NT2/D1 (cell line): ENCODE measurements around the gene EID2B.
A peak's percentile ranks its signal among the peaks of the same experiment; 100 is the strongest.

Experiments
- DNase-seq: peaks from one replicate; pipeline ENCODE4 v3.0.0-alpha.2; 2011; ENCODE audit warnings: low read depth, low spot score
- H3K27me3 ChIP-seq: 2 replicates; pipeline ENCODE4 v1.6.0; 2011; ENCODE audit warnings: mild to moderate bottlenecking; ENCODE audit not compliant: insufficient read length, insufficient read depth
- H3K36me3 ChIP-seq: 2 replicates; pipeline ENCODE4 v1.6.1; 2011; ENCODE audit warnings: mild to moderate bottlenecking, low read length, mixed read lengths; ENCODE audit not compliant: insufficient read depth, insufficient read length
- H3K4me1 ChIP-seq: 2 replicates; pipeline ENCODE4 v1.5.1; 2011; ENCODE audit not compliant: insufficient read depth, insufficient read length
- H3K4me3 ChIP-seq: 2 replicates; pipeline ENCODE4 v1.5.1; 2011; ENCODE audit warnings: low read depth; ENCODE audit not compliant: insufficient read length
- H3K9ac ChIP-seq: 2 replicates; pipeline ENCODE4 v1.6.0; 2011; ENCODE audit warnings: low read depth; ENCODE audit not compliant: insufficient read length
- H3K9me3 ChIP-seq: 2 replicates; pipeline ENCODE4 v1.5.1; 2011; ENCODE audit warnings: mild to moderate bottlenecking, low read length; ENCODE audit not compliant: insufficient read depth
- SUZ12 ChIP-seq: IDR thresholded peaks from 2 replicates; pipeline ENCODE4 v1.6.1; 2011; ENCODE audit not compliant: insufficient read length, insufficient read depth; ENCODE audit errors: extremely low read depth
- YY1 ChIP-seq: IDR thresholded peaks from 2 replicates; pipeline ENCODE4 v1.6.1; 2011; ENCODE audit not compliant: insufficient read length, insufficient read depth
- ZNF274 ChIP-seq: IDR thresholded peaks from 2 replicates; pipeline ENCODE4 v1.6.1; 2011; ENCODE audit warnings: mild to moderate bottlenecking, low read depth, low read length

EID2B gene

GRCh38 chr19:39498798-39499642 lies 33.6 kb downstream of the EID2B start, which contains the start of gene DLL3:
TSS of gene DLL3 (plus strand) at chr19:39498947. CDS start at chr19:39498975, 28 bp downstream.
- peaks cover 5% of the 10 kb centered on the region for H3K4me1 ChIP-seq
- peak within 1 kb of the TSS; percentile 67 for H3K9ac ChIP-seq
- no peaks in the 10 kb centered on the region for H3K9me3 ChIP-seq
- H3K27me3 ChIP-seq, result peaks cover 59% of the 10 kb centered on the region
- DNase-seq, result no peak
- peak within 1 kb of the TSS; percentile 46 for H3K4me3 ChIP-seq
- H3K36me3 ChIP-seq, result no peaks in the 10 kb centered on the region
- no peak for TF ChIP-seq SUZ12
- TF ChIP-seq ZNF274, result no peak
- TF ChIP-seq YY1, result no peak

- no peak for DNase-seq
- peaks cover 5% of the 10 kb centered on the region for H3K4me1 ChIP-seq
- peak overlapping the region; percentile 31 for H3K4me3 ChIP-seq
- no peaks in the 10 kb centered on the region for H3K36me3 ChIP-seq
- peaks cover 50% of the 10 kb centered on the region for H3K27me3 ChIP-seq
- H3K9me3 ChIP-seq, result no peaks in the 10 kb centered on the region
- peak overlapping the region; percentile 64 for H3K9ac ChIP-seq
- TF ChIP-seq SUZ12, result peak; percentile 24
- no peak for TF ChIP-seq YY1
- no peak for TF ChIP-seq ZNF274
Measured at GRCh38 chr19:39497996-39498797, 34.5 kb downstream of the EID2B start.

- Histone ChIP-seq H3K4me1 (peaks cover 5% of the 10 kb centered on the region), H3K9me3 (no peaks in the 10 kb centered on the region), H3K27me3 (peaks cover 45% of the 10 kb centered on the region), H3K36me3 (no peaks in the 10 kb centered on the region), H3K9ac (no peak overlapping the region), H3K4me3 (no peak overlapping the region)
- TF ChIP-seq SUZ12 (no peak), YY1 (no peak), ZNF274 (no peak)
- DNase-seq, result no peak
Measured at GRCh38 chr19:39497701-39497995, 35.0 kb downstream of the EID2B start.

- Histone ChIP-seq H3K9ac (no peak overlapping the region), H3K4me1 (peaks cover 5% of the 10 kb centered on the region), H3K4me3 (no peak overlapping the region), H3K27me3 (peaks cover 32% of the 10 kb centered on the region), H3K36me3 (peaks cover 12% of the 10 kb centered on the region), H3K9me3 (no peaks in the 10 kb centered on the region)
- DNase-seq, result no peak
- TF ChIP-seq ZNF274 (no peak), SUZ12 (no peak), YY1 (no peak)
Measured at GRCh38 chr19:39496063-39496462, 36.6 kb downstream of the EID2B start.

- no peak for DNase-seq
- Histone ChIP-seq H3K36me3 (peaks cover 21% of the 10 kb centered on the region), H3K27me3 (peaks cover 19% of the 10 kb centered on the region), H3K9me3 (no peaks in the 10 kb centered on the region), H3K4me3 (no peak overlapping the region), H3K9ac (no peak overlapping the region), H3K4me1 (peaks cover 5% of the 10 kb centered on the region)
- TF ChIP-seq SUZ12 (no peak), YY1 (no peak), ZNF274 (no peak)
Measured at GRCh38 chr19:39494661-39495060, 38.0 kb downstream of the EID2B start.

- Histone ChIP-seq H3K9ac (no peak overlapping the region), H3K9me3 (no peaks in the 10 kb centered on the region), H3K4me3 (no peak overlapping the region), H3K36me3 (peaks cover 39% of the 10 kb centered on the region), H3K4me1 (no peaks in the 10 kb centered on the region), H3K27me3 (peaks cover under 1% of the 10 kb centered on the region)
- no peak for DNase-seq
- TF ChIP-seq YY1 (no peak), SUZ12 (no peak), ZNF274 (no peak)
Measured at GRCh38 chr19:39492788-39493187, 39.9 kb downstream of the EID2B start.

GRCh38 chr19:39492225-39492624 lies 40.4 kb downstream of the EID2B start:
- no peaks in the 10 kb centered on the region for H3K9me3 ChIP-seq
- no peak for TF ChIP-seq ZNF274
- no peak for TF ChIP-seq SUZ12
- no peak for TF ChIP-seq YY1
- H3K9ac ChIP-seq, result no peak overlapping the region
- H3K4me3 ChIP-seq, result no peak overlapping the region
- peaks cover 42% of the 10 kb centered on the region for H3K36me3 ChIP-seq
- H3K27me3 ChIP-seq, result no peaks in the 10 kb centered on the region
- H3K4me1 ChIP-seq, result no peaks in the 10 kb centered on the region
- DNase-seq, result no peak
